Measurements from ENCODE around the gene FGFBP2.

The FGFBP2 gene

DNA sequence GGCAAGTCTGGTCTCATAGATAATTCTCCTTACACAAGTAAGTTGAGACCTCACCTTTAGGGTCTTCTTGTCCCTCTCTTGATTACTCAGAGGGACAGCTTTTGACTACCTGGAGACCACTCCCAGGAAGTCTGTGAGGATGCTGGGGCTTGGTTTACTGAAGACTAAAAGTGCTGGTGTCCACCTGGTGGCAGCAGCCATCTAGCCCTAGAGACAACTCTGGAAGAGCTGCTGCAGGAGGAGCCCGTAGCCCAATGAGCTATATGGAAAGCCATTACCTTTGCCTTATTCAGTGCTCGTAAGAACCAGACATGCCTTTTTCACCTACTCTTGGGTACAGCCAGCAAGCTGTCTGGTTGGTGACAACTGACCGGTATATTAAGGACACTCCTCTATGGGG lies 7.3 kb downstream of the FGFBP2 start:
- H3K4me1 Mint-ChIP-seq = peaks cover 2% of the 10 kb centered on the region
- ATAC-seq (ENCODE audit: low read depth) = no peak
- no peak overlapping the region for H3K4me3 Mint-ChIP-seq
- no peak for DNase-seq (ENCODE audit: low spot score in 2 of 2)
- H3K36me3 Mint-ChIP-seq = no peaks in the 10 kb centered on the region
- no peak overlapping the region for H3K27ac Mint-ChIP-seq
- peaks cover 1% of the 10 kb centered on the region for H3K27me3 Mint-ChIP-seq
- peaks cover 3% of the 10 kb centered on the region for H3K9me3 Mint-ChIP-seq

- peak in 1 of 2 donors; percentile 9 for DNase-seq (ENCODE audit: low spot score in 2 of 2)
- no peak overlapping the region for H3K4me3 Mint-ChIP-seq
- H3K27me3 Mint-ChIP-seq = no peaks in the 10 kb centered on the region
- peaks cover 2% of the 10 kb centered on the region for H3K4me1 Mint-ChIP-seq
- peaks cover 3% of the 10 kb centered on the region for H3K9me3 Mint-ChIP-seq
- no peaks in the 10 kb centered on the region for H3K36me3 Mint-ChIP-seq
- no peak overlapping the region for H3K27ac Mint-ChIP-seq
- ATAC-seq (ENCODE audit: low read depth) = peak; percentile 56
These were observed 9.3 kb downstream of the FGFBP2 start for GRCh38 chr4:15953625-15954024.

GRCh38 chr4:15951781-15952180 lies 11.2 kb downstream of the FGFBP2 start:
- H3K36me3 Mint-ChIP-seq = no peaks in the 10 kb centered on the region
- H3K27ac Mint-ChIP-seq = no peak overlapping the region
- peaks cover 2% of the 10 kb centered on the region for H3K4me1 Mint-ChIP-seq
- ATAC-seq (ENCODE audit: low read depth) (no peak), DNase-seq (ENCODE audit: low spot score in 2 of 2) (no peak)
- H3K9me3 Mint-ChIP-seq = peaks cover 3% of the 10 kb centered on the region
- H3K27me3 Mint-ChIP-seq = peaks cover 4% of the 10 kb centered on the region
- no peak overlapping the region for H3K4me3 Mint-ChIP-seq

DNA sequence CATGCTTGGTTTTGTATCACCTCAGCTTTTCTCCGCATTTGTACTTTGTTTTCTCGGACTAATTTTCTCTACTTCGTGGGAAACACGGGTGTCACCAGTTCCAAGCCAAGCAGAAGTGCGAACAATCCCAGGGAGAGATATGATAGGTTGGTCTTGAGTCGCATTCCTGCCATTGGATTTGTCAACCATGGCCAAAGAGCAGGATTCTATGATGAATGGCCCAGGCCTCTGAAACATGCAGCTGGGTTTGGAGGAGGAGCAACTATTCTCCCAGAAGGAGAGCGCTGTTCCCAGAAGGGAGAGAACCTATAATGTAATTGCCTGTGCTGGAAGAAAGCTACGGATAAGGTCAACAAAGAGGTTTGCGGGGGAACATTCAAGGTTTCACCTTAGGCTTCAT lies 14.1 kb downstream of the FGFBP2 start:
- Mint-ChIP-seq H3K27me3 (peaks cover 6% of the 10 kb centered on the region), H3K4me3 (no peak overlapping the region), H3K27ac (no peak overlapping the region), H3K36me3 (no peaks in the 10 kb centered on the region), H3K4me1 (peaks cover 2% of the 10 kb centered on the region), H3K9me3 (no peaks in the 10 kb centered on the region)
- ATAC-seq (ENCODE audit: low read depth) (no peak), DNase-seq (ENCODE audit: low spot score in 2 of 2) (no peak)

GRCh38 chr4:15947684-15948083 lies 15.3 kb downstream of the FGFBP2 start:
- Mint-ChIP-seq H3K27me3 (peaks cover 6% of the 10 kb centered on the region), H3K4me1 (no peaks in the 10 kb centered on the region), H3K36me3 (no peaks in the 10 kb centered on the region), H3K4me3 (no peak overlapping the region), H3K9me3 (no peaks in the 10 kb centered on the region), H3K27ac (no peak overlapping the region)
- ATAC-seq (ENCODE audit: low read depth) (no peak), DNase-seq (ENCODE audit: low spot score in 2 of 2) (no peak)

DNA sequence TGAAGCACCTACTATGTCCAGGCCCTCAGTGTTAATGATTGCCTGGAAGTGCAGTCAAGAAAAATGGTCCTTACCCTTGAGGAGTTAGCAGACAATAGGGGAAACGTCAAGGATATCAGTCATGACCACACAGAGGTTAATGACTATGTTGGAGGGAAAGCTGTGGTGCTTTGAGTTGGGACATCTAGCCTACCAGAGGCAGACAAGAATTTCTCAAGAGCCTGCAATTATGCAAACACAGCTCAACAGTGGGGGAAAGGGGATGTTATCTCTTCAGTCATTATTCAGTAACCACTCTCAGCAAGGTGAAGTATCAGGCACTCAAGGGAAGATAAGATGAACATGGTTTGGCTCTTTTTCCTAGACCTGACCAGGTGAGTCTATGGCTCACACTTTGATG lies 17.5 kb downstream of the FGFBP2 start:
- no peak overlapping the region for H3K27ac Mint-ChIP-seq
- DNase-seq (ENCODE audit: low spot score in 2 of 2) (no peak), ATAC-seq (ENCODE audit: low read depth) (no peak)
- no peaks in the 10 kb centered on the region for H3K36me3 Mint-ChIP-seq
- no peaks in the 10 kb centered on the region for H3K9me3 Mint-ChIP-seq
- H3K4me3 Mint-ChIP-seq = no peak overlapping the region
- no peaks in the 10 kb centered on the region for H3K4me1 Mint-ChIP-seq
- H3K27me3 Mint-ChIP-seq = peaks cover 10% of the 10 kb centered on the region

DNA sequence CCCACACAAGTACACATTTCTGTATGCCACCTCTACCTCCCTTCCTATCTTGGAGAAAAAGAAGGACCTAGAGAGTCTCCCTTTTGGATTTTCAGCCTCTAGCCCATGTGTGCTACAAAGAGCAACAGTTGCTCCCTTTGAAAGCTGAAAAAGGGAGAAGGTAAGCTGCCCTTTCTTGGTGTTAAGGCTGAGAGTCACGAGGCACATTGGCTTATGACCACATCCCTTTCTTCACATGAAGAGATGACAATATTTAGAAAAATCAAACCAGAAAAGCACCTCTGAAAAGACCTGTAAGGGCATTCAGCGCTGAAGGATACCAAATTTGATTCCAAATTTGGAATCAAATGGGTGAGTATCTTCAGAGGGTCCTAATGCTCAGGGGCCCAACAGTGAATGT lies 18.1 kb downstream of the FGFBP2 start:
- DNase-seq (ENCODE audit: low spot score in 2 of 2) = no peak
- no peak overlapping the region for H3K4me3 Mint-ChIP-seq
- H3K36me3 Mint-ChIP-seq = no peaks in the 10 kb centered on the region
- no peak overlapping the region for H3K27ac Mint-ChIP-seq
- no peak for ATAC-seq (ENCODE audit: low read depth)
- H3K27me3 Mint-ChIP-seq = peaks cover 14% of the 10 kb centered on the region
- no peaks in the 10 kb centered on the region for H3K4me1 Mint-ChIP-seq
- no peaks in the 10 kb centered on the region for H3K9me3 Mint-ChIP-seq

GRCh38 chr4:15942283-15942682 lies 20.7 kb downstream of the FGFBP2 start:
- ATAC-seq (ENCODE audit: low read depth) (no peak), DNase-seq (ENCODE audit: low spot score in 2 of 2) (no peak)
- Mint-ChIP-seq H3K36me3 (no peaks in the 10 kb centered on the region), H3K4me1 (no peaks in the 10 kb centered on the region), H3K27me3 (peaks cover 12% of the 10 kb centered on the region), H3K27ac (no peak overlapping the region), H3K4me3 (no peak overlapping the region), H3K9me3 (no peaks in the 10 kb centered on the region)

GRCh38 chr4:15938640-15939039 lies 24.3 kb downstream of the FGFBP2 start, which contains the start of gene FGFBP1:
Gene FGFBP1 (minus strand): TSS chr4:15938740. CDS start chr4:15936632, 2,108 bp downstream.
- no peaks in the 10 kb centered on the region for H3K4me1 Mint-ChIP-seq

GRCh38 chr4:15938182-15938581 lies 24.8 kb downstream of the FGFBP2 start:
- Mint-ChIP-seq H3K9me3 (no peaks in the 10 kb centered on the region), H3K4me3 (no peak overlapping the region), H3K4me1 (no peaks in the 10 kb centered on the region), H3K27ac (no peak overlapping the region), H3K36me3 (no peaks in the 10 kb centered on the region), H3K27me3 (peaks cover 15% of the 10 kb centered on the region)
- ATAC-seq (ENCODE audit: low read depth) (no peak), DNase-seq (ENCODE audit: low spot score in 2 of 2) (no peak)

More at GRCh38 chr4:15938640-15939039, 24.3 kb downstream of the FGFBP2 start, which contains the start of gene FGFBP1:
- Mint-ChIP-seq H3K9me3 (no peaks in the 10 kb centered on the region), H3K36me3 (no peaks in the 10 kb centered on the region), H3K4me3 (no peak within 1 kb of the TSS), H3K27ac (no peak within 1 kb of the TSS), H3K27me3 (peaks cover 15% of the 10 kb centered on the region)
- DNase-seq (ENCODE audit: low spot score in 2 of 2) = no peak
- ATAC-seq (ENCODE audit: low read depth) = no peak

DNA sequence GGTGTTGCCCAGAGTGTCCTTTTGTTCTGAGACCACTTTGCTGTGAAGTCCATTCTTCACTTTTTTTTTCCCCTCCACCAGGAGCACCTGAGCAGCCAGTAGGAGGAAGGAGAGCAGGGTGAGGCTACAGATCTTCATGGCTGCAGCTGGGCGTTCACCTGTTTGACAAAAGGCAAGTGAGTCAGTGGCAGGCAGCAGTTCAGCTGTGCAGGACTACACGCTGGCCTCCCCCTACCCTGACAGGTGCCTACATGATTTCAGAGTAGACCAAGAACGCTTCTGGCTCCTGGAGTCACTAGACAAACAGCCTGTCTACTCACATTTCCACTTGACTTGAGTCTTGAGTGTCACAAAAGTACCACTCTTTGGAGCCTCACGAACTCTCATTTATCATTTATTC lies 26.5 kb downstream of the FGFBP2 start:
- ATAC-seq (ENCODE audit: low read depth) (no peak), DNase-seq (ENCODE audit: low spot score in 2 of 2) (no peak)
- Mint-ChIP-seq H3K36me3 (no peaks in the 10 kb centered on the region), H3K27me3 (peaks cover 13% of the 10 kb centered on the region), H3K4me1 (peaks cover 2% of the 10 kb centered on the region), H3K4me3 (no peak overlapping the region), H3K9me3 (no peaks in the 10 kb centered on the region), H3K27ac (no peak overlapping the region)

GRCh38 chr4:15935504-15936402 lies 27.2 kb downstream of the FGFBP2 start:
- H3K4me3 Mint-ChIP-seq = no peak overlapping the region
- peaks cover 2% of the 10 kb centered on the region for H3K4me1 Mint-ChIP-seq
- no peaks in the 10 kb centered on the region for H3K36me3 Mint-ChIP-seq
- DNase-seq (ENCODE audit: low spot score in 2 of 2) (no peak), ATAC-seq (ENCODE audit: low read depth) (no peak)
- H3K27ac Mint-ChIP-seq = no peak overlapping the region
- H3K27me3 Mint-ChIP-seq = peaks cover 13% of the 10 kb centered on the region
- no peaks in the 10 kb centered on the region for H3K9me3 Mint-ChIP-seq

GRCh38 chr4:15934259-15934658 lies 28.7 kb downstream of the FGFBP2 start:
- H3K36me3 Mint-ChIP-seq = no peaks in the 10 kb centered on the region
- no peak overlapping the region for H3K27ac Mint-ChIP-seq
- H3K4me3 Mint-ChIP-seq = no peak overlapping the region
- H3K4me1 Mint-ChIP-seq = peaks cover 5% of the 10 kb centered on the region
- ATAC-seq (ENCODE audit: low read depth) (no peak), DNase-seq (ENCODE audit: low spot score in 2 of 2) (no peak)
- H3K9me3 Mint-ChIP-seq = no peaks in the 10 kb centered on the region
- H3K27me3 Mint-ChIP-seq = peaks cover 7% of the 10 kb centered on the region

DNA sequence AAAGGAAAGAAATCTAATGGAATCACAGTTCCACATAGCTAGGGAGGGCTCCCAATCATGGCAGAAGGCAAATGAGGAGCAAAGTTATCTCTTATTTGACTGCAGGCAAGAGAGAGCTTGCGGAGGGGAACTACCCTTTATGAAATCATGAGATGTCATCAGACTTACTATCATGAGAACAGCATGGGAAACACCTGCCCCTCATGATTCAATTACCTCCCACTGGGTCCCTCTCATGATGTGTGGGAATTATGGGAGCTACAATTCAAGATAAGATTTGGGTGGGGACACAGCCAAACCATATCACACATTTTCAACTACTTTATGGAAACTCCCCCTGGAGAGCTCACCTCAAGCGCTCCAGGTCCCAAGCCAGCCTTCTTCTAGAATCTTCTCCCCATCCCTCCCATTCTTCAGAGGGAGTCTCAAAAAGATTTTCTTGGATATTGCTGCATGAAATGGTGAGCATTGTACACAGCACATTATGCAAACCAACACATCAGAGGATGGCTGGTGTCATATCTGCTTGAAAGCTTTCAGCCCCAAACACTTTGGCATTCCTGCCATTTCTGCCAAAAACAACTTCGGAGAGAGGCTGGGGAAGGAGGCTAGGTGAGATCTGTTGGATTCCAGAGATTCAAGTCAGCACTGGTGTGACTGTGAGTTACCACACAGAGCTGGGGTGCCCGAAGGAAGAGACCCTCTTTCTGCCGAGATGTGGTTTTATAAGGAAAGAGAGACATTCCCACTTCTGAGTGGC lies 31.3 kb downstream of the FGFBP2 start:
- ATAC-seq (ENCODE audit: low read depth) (no peak), DNase-seq (ENCODE audit: low spot score in 2 of 2) (no peak)
- H3K27ac Mint-ChIP-seq = peak overlapping the region; percentile 14
- no peaks in the 10 kb centered on the region for H3K36me3 Mint-ChIP-seq
- H3K4me3 Mint-ChIP-seq = no peak overlapping the region
- H3K4me1 Mint-ChIP-seq = peaks cover 5% of the 10 kb centered on the region
- peaks cover 5% of the 10 kb centered on the region for H3K27me3 Mint-ChIP-seq
- no peaks in the 10 kb centered on the region for H3K9me3 Mint-ChIP-seq
